ENCODE measurements around the gene GJC2. TPM values are rescaled to one million over a fixed set of nuclear protein-coding genes. Genes with fewer than 3 reads are reported as not detected.

GJC2 gene
- total and polyA plus RNA-seq, 10 of the 15 experiments (the other 5 are each of a cell fraction or from before 2014, with no cell fraction given), result 0.04 to 0.44 (median 0.07) TPM; not detected in 4

DNA sequence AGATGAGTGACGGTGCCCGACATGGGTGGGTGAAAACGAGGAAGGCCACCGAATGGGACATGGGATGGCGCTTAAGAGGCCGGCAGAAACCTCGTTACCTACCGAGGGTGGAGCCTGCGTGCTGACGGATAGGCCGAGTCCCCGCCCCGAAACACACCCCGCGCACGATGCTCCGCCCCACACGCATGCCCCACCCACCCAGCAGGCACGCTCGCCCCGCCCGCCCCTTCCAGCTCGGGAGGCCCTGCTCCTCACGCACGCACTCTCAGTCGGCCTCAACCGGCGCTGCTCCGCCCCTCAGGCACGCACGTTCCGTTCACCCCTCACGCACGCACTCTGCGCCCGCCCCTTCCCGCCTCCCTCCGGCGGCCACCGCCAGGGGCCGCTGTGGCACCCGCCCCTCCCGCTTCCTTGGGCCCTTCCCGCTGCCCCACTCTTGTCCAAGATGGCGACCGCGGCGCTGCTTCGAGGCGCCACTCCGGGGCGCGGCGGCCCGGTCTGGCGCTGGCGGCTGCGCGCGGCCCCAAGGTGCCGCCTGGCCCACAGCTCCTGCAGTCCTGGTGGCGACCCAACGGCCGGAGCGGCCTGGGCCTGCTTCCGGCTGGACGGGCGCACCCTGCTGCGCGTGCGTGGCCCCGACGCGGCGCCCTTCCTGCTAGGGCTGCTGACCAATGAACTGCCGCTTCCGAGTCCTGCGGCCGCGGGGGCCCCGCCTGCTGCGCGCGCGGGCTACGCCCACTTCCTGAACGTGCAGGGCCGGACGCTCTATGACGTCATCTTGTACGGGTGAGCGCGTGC lies 15.8 kb downstream of the GJC2 start, which contains the start of gene IBA57:
IBA57 (plus strand) TSS at position 433 of the 798 bp plus-strand sequence; CDS start at position 446, 13 bp downstream.
- H4K20me1 ChIP-seq (ENCODE audit: control insufficient read depth, insufficient read depth), result no peaks in the 10 kb centered on the region
- intact Hi-C loops (cut with micrococcal nuclease; ENCODE audit: unreplicated experiment) (loop anchor here (1.0 to 2.0 kb wide), 3 partner anchors 25 to 166 kb away; partner anchors contain the start of genes ARF1 and GUK1), in situ Hi-C loops (cut with MboI) (no loop called here)
- H3K9me3 ChIP-seq (replicated peaks; ENCODE audit: control insufficient read depth, insufficient read depth, low read length), result no peaks in the 10 kb centered on the region
- H3K4me3 ChIP-seq, result peak within 1 kb of the TSS; percentile 95
- FAIRE-seq (peak; percentile 99), ATAC-seq (peak; percentile 90), DNase-seq (ENCODE audit: low read depth, low spot score) (peak; percentile 93)
- no peaks in the 10 kb centered on the region for H3K36me3 ChIP-seq (ENCODE audit: control insufficient read depth in 2 of 2, insufficient read depth in 2 of 2, low read length in 1 of 2)
- ChIA-PET POLR2A (interaction anchor here (0.6 to 3.8 kb wide), 9 partner anchors 22 to 239 kb away, joined by 3 to 43 read pairs (median 6); partner anchors contain the start of genes ARF1, C1orf35, GUK1 and MRPL55), CTCF (interaction anchor here (0.6 to 5.2 kb wide), 21 partner anchors 11 to 403 kb away, joined by 3 to 63 read pairs (median 4); partner anchors contain the start of genes ARF1 and GUK1), SMC1A (ENCODE audit: uncharacterized antibody, unreplicated experiment) (interaction anchor here (0.7 to 3.0 kb wide), 9 partner anchors 12 to 284 kb away, joined by 3 to 32 read pairs (median 7); partner anchors contain the start of gene GUK1), RAD21 (ENCODE audit: unreplicated experiment) (interaction anchor here (0.6 to 4.6 kb wide), 8 partner anchors 25 to 289 kb away, joined by 3 to 34 read pairs (median 6); partner anchors contain the start of genes GUK1 and MRPL55)
- peaks cover 4% of the 10 kb centered on the region for H3K79me2 ChIP-seq (ENCODE audit: control insufficient read depth, insufficient read depth, low read length)
- H3K9ac ChIP-seq (ENCODE audit: control insufficient read depth, insufficient read depth, low read length), result peak within 1 kb of the TSS; percentile 97
- WGBS (ENCODE audit: insufficient coverage, insufficient replicate concordance, low lambda C conversion rate, missing lambda C conversion rate), result under 1% methylated on average over 72 of the region's 93 CpGs
- peak within 1 kb of the TSS; percentile 97 for H2AFZ ChIP-seq (ENCODE audit: control insufficient read depth, low read depth, low read length)
- peaks cover 7% of the 10 kb centered on the region for H3K4me1 ChIP-seq (ENCODE audit: control insufficient read depth, insufficient read depth, low read length)
- H3K27me3 ChIP-seq (replicated peaks in 1 of 2; ENCODE audit: control insufficient read depth in 2 of 2, insufficient read depth in 2 of 2, low read length in 1 of 2), result no peaks in the 10 kb centered on the region
- peak within 1 kb of the TSS; percentile 90 for H3K4me2 ChIP-seq (ENCODE audit: control insufficient read depth, insufficient read depth)
- H3K27ac ChIP-seq (ENCODE audit: control insufficient read depth, insufficient read depth), result peak within 1 kb of the TSS; percentile 99
- BruUV-seq (replicated peaks), result no TSS peak
- TF ChIP-seq ZNF274 (IDR thresholded peaks at IDR 0.05; ENCODE audit: insufficient read depth, insufficient read length) (no peak), BCL11A (IDR thresholded peaks at IDR 0.05; ENCODE audit: low read depth, low read length) (no peak), GABPA (IDR thresholded peaks at IDR 0.05; ENCODE audit: low read depth) (no peak), TCF12 (IDR thresholded peaks at IDR 0.05; ENCODE audit: low read depth, low read length) (no peak), STAT1 (conservative IDR thresholded peaks at IDR 0.05) (peak; percentile 99), POLR2AphosphoS2 (IDR thresholded peaks at IDR 0.05; ENCODE audit: low read depth, low read length) (peak; percentile 93), SRF (IDR thresholded peaks at IDR 0.05; ENCODE audit: low read depth in 2 of 2, low read length in 2 of 2) (0 out of 4 replicates have a peak, but pooled peaks of 1 of the 2 experiments have one; percentile 41), FOXK2 (IDR thresholded peaks at IDR 0.05) (no peak), LARP7 (IDR thresholded peaks at IDR 0.05) (peak; percentile 99), SMC3 (IDR thresholded peaks at IDR 0.05; ENCODE audit: borderline replicate concordance, low read length) (no peak), GATAD2B (conservative IDR thresholded peaks at IDR 0.05; ENCODE audit: low read depth) (peak; percentile 100), RBBP5 (conservative IDR thresholded peaks at IDR 0.05) (no peak), PBX3 (IDR thresholded peaks at IDR 0.05; ENCODE audit: insufficient replicate concordance, low read depth, low read length) (peak; percentile 70), IKZF2 (IDR thresholded peaks at IDR 0.05) (no peak), SREBF1 (IDR thresholded peaks at IDR 0.05; ENCODE audit: low read length) (no peak; the same call in 1 of the 2 replicates), POU2F2 (IDR thresholded peaks at IDR 0.05; ENCODE audit: borderline replicate concordance, low read depth, low read length) (peak; percentile 84), NFYB (IDR thresholded peaks at IDR 0.05; ENCODE audit: insufficient read depth, low read depth, low read length) (peak; percentile 50; the same call in 1 of the 2 replicates)
- TF ChIP-seq, protein P1, sequence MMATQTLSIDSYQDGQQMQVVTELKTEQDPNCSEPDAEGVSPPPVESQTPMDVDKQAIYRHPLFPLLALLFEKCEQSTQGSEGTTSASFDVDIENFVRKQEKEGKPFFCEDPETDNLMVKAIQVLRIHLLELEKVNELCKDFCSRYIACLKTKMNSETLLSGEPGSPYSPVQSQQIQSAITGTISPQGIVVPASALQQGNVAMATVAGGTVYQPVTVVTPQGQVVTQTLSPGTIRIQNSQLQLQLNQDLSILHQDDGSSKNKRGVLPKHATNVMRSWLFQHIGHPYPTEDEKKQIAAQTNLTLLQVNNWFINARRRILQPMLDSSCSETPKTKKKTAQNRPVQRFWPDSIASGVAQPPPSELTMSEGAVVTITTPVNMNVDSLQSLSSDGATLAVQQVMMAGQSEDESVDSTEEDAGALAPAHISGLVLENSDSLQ (IDR thresholded peaks at IDR 0.05), result peak; percentile 86
- TF ChIP-seq, protein P2, sequence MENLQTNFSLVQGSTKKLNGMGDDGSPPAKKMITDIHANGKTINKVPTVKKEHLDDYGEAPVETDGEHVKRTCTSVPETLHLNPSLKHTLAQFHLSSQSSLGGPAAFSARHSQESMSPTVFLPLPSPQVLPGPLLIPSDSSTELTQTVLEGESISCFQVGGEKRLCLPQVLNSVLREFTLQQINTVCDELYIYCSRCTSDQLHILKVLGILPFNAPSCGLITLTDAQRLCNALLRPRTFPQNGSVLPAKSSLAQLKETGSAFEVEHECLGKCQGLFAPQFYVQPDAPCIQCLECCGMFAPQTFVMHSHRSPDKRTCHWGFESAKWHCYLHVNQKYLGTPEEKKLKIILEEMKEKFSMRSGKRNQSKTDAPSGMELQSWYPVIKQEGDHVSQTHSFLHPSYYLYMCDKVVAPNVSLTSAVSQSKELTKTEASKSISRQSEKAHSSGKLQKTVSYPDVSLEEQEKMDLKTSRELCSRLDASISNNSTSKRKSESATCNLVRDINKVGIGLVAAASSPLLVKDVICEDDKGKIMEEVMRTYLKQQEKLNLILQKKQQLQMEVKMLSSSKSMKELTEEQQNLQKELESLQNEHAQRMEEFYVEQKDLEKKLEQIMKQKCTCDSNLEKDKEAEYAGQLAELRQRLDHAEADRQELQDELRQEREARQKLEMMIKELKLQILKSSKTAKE (IDR thresholded peaks at IDR 0.05; ENCODE audit: low read depth, poor library complexity, severe bottlenecking), result no peak
